ENCODE measurements around the gene DMRTA2. TPM values are rescaled to one million over a fixed set of nuclear protein-coding genes. Genes with fewer than 3 reads are reported as not detected.

Gene DMRTA2
- total RNA-seq = under 0.01 TPM in 1 of 2 replicates, not detected in the other

DNA sequence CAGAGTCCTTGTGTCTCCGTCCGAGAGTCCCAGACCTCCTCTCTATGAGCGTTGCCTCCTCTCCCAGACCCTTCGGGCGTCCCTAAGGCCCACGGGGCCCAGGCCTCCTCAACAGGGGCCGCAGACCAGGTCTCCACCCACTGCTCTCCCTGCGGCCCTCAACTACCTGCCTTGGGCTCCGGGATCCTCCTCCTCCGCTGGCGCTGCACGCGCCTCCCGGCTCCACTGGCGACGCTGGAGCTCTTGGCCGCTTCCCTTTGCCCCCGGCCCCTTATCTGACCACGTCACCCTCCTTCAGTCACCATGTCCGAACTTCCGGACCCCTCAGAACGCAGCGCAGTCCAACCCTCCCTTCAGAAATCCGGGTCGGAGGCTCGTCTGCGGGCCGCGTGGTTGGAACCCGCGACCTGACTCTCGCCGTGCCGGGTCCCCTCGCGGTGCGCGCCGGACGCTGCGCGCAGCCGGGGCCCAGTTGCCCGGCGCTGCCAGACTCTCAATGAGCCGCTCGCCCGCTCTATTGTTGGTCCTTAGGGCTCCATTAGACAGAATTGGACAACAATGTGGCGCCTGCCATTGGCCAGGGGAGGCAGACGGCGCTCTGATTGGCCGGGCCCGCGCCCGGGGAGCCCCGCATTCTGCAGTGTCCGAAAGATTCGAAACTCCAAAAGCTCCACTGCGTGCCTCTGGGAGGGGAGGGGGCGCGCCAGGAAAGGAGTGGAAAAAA is at the start of gene DMRTA2:
Gene DMRTA2 (minus strand): TSS at position 498 of the 724 bp plus-strand sequence. CDS start 1,907 bp downstream, outside the sequence.

Data from epithelial cell of alveolus of lung (primary cell).